HT1080 (cell line): ENCODE results near the gene RETREG1. TPM values are rescaled to one million over a fixed set of nuclear protein-coding genes. Genes with fewer than 3 reads are reported as not detected.
"Not testable (repeated sequence)": the region's sequence is repeated elsewhere in the genome, so short reads cannot be mapped to it uniquely, and the experiment has no call there.

Experiments
- DNase-seq: peaks from one replicate; pipeline ENCODE4 v3.0.0-alpha.2; 2015; ENCODE audit warnings: low read depth
- polyA plus RNA-seq, 2 experiments: library from polyadenylated mRNA; depleted of rRNA; stranded (reverse); fragments of >200 nt; gene quantifications; 2 replicates each; pipeline ENCODE4 v1.2.3, GENCODE V29; 2015
- total RNA-seq: library from RNA; depleted of rRNA; stranded (reverse); fragments of >200 nt; shearing (Covaris generic); gene quantifications from 2 replicates; pipeline ENCODE4 v1.2.3, GENCODE V29; 2014; rRNA removed

Gene RETREG1, protein sequence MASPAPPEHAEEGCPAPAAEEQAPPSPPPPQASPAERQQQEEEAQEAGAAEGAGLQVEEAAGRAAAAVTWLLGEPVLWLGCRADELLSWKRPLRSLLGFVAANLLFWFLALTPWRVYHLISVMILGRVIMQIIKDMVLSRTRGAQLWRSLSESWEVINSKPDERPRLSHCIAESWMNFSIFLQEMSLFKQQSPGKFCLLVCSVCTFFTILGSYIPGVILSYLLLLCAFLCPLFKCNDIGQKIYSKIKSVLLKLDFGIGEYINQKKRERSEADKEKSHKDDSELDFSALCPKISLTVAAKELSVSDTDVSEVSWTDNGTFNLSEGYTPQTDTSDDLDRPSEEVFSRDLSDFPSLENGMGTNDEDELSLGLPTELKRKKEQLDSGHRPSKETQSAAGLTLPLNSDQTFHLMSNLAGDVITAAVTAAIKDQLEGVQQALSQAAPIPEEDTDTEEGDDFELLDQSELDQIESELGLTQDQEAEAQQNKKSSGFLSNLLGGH
- 0.60 and 1.4 TPM in 2 replicates for total RNA-seq
- polyA plus RNA-seq (2015; cell fraction: cytosol; rRNA removed): 1.9 and 2.5 TPM in 2 replicates
- 1.3 and 2.4 TPM in 2 replicates for polyA plus RNA-seq (2015; cell fraction: nucleus; rRNA removed)

DNA sequence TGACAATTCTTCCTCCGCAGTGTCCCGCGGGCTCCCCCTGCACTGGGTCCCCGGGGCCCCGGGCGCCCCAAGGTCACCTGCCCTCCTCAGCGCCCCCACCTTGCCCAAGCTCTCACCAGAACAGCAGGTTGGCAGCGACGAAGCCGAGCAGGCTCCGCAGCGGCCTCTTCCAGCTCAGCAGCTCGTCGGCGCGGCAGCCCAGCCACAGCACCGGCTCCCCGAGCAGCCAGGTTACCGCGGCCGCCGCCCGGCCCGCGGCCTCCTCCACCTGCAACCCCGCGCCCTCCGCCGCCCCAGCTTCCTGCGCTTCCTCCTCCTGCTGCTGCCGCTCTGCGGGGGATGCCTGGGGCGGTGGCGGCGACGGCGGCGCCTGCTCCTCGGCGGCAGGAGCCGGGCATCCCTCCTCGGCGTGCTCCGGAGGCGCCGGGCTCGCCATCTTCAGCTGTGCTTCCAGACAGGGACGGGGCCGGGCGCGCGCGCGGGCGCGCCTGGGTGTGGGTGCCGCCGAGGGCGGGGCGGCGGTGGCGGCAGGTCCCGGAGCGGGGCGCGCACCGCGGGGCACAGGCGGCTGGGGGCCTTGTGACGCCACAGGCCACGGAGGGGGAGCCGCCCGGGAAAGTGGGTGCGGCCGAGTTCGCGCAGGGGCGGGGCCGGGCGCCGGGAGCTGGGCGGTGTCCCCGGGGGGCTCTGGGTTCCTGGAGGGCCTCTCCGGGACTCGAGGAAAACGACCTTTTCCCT is at the start of gene RETREG1:
Gene RETREG1, minus strand, starts transcription at position 462 of the 738 bp plus-strand sequence. Its CDS starts 26 bp downstream, at position 436.
- peak; percentile 20 for DNase-seq

DNA sequence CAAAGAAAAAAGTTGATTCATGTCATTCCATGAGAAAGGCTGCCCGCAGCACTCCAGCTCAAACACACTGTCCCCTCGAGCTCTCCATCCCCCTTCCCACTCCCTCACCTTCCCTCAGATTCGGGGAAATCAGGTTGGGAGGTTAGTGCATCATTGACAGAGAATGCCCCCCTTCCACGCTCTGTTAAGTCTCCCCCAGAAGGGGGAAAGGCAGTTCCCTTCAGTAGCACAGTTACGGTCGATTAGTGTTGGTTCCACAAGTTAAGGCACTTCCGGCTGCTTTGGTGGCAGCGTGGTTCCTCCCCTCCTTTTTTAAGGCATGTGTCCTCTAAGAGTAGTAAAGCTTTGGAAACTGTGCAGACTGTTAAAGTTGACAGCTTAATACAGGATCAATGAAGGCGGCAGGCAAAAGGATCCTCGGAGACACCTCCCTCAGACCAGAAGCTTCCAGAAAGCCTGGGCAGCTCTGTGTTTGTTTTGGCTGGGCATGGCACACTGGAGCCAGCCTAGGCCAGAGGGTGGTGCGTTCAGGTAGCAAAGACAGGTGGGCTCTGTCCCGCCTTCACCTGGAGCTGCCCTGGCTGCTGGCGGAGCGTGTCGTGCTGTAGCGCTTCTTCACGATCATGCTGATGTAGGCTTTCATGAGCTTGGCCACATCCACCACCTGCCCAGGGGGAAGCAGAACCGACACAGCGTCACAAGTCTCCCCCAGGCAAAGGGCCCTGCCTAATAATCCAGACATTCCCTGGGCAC is 49.5 kb upstream of the RETREG1 start:
- DNase-seq: no peak

- DNase-seq: no peak
These were observed 48.8 kb upstream of the RETREG1 start for GRCh38 chr5:16665601-16666000.

- no peak for DNase-seq
These were observed 47.6 kb upstream of the RETREG1 start for GRCh38 chr5:16664368-16664767.

GRCh38 chr5:16663840-16664239 is 47.0 kb upstream of the RETREG1 start:
- no peak for DNase-seq

- DNase-seq: no peak
These were observed 44.9 kb upstream of the RETREG1 start for GRCh38 chr5:16661713-16662112.

- no peak for DNase-seq
These were observed 44.2 kb upstream of the RETREG1 start for GRCh38 chr5:16660982-16661381.

GRCh38 chr5:16659536-16659935 is 42.7 kb upstream of the RETREG1 start:
- DNase-seq: no peak

GRCh38 chr5:16656561-16657191 is 39.9 kb upstream of the RETREG1 start:
- DNase-seq: no peak

- peak; percentile 34 for DNase-seq
These were observed 38.0 kb upstream of the RETREG1 start for GRCh38 chr5:16654647-16655334.

GRCh38 chr5:16648739-16649138 is 31.9 kb upstream of the RETREG1 start:
- not testable (repeated sequence) for DNase-seq

DNA sequence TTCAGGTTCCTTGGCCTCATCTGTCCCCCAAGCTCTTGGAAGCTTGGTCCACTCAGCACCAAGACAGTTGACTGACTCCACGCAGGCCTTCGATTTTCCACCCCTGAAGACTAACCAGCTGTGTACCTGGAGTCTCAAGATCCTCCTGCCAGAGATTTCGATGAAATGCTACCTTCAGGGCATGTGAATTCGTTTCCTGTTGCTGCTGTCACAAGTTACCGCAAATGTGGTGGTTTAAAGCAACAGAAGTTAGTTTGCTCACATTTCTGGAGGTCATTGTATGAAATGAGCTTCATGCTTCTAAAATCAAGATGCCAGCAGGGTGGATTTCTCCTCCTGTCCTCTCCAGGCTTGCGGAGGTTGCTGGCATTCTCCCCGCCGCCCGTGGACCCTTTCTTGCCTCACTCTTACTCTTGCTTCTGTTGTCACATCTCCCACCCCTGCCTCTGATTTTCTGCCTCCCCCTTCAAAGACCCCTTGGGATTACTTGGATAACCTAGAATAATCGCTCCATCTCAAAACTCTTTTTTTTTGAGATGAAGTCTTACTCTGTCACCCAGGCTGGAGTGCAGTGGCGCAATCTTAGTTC is 27.6 kb upstream of the RETREG1 start:
- no peak for DNase-seq

- no peak for DNase-seq
These were observed 26.1 kb upstream of the RETREG1 start for GRCh38 chr5:16642867-16643266.

DNA sequence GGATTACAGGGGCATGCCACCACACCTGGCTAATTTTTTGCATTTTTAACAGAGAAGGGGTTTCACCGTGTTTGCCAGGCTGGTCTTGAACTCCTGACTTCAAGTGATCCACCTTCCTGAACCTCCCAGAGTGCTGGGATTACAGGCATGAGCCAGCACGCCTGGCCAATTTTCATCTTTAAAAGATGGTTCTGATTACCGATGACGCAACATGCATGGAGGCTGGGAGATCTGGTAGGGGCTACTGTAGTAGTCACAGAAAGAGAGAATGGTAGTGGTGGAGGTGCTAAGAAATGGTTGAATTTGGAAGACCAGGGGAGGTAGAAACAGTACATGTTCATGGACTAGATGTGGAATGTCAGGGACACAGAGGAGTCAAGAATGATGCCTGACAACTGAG is 22.4 kb upstream of the RETREG1 start:
- DNase-seq: no peak

DNA sequence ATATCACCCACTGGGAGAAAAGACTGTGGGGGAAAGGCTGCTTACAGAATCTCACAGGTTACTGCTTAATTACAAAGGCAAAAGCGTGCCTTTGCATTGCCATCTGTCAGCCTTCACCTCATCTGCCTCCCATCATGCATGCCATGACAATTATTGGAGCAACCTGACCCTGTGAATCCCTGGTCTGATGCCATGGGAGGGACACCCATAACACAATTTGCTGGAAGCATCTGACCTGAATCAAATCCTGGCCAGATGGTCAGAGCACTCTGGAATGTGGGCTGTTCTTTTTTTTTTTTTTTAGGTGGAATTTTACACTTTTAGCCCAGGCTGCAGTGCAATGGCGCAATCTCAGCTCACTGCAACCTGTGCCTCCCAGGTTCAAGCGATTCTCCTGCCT is 11.6 kb upstream of the RETREG1 start:
- no peak for DNase-seq

DNA sequence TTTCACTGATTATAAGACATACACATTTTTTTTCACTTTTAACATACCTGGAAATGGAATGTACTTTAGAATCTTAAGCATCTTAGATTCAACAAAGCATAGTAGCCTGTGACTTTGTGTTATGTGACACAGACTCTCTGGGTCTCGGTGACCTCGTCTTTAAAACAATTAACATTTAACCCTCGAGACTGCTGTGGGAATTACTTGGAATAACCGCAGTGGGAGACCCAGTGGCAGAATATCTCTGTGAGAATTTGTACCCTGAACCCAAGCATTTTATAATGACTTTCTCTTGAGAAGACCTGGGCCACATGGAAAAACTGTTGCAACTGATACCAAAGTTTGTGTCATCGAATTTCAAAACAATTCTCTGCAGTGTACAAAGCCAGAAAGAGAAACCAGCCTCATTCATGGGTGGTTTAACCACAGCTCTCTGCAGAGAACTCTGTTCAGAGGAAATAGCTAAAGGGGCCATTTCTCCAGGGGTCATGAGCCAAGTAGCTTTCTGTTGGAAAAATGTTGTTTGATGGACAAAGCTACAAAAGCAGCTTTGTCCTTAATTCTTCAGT is 10.0 kb upstream of the RETREG1 start:
- no peak for DNase-seq

DNA sequence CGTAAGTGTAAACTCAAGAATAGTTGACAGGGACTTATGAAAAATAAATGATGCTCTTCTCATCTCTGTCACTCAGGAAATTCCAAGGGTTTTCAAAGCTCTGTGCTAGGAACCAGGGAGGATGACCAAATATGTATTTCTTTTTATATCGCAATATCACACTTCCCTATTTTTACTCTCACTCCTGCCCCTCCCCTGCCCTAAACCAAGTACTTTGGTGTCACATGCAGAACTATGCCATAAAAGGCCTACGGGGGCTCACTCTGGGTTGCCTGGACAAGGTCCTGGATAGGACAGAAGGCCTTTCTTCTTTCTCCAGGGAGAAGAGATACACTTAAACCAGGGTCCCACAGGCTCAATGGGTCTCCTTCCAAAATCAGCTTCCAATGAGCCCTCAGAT is 8.3 kb upstream of the RETREG1 start:
- no peak for DNase-seq

- DNase-seq: no peak
These were observed 2.3 kb upstream of the RETREG1 start for GRCh38 chr5:16619136-16619535.

- no peak for DNase-seq
These were observed 1.5 kb upstream of the RETREG1 start for GRCh38 chr5:16618138-16618897.
